Fibroblast of the aortic adventitia (primary cell): Measurements from ENCODE around the gene MYBPC3. TPM values are rescaled to one million over a fixed set of nuclear protein-coding genes. Genes with fewer than 3 reads are reported as not detected.

ENCODE experiments used
- DNase-seq: peaks from one replicate; pipeline ENCODE4 v3.0.0-alpha.2; 2010; ENCODE audit warnings: low read depth
- H3K4me3 ChIP-seq: 2 replicates; pipeline ENCODE4 v1.5.1; 2011; ENCODE audit warnings: low read depth, mild to moderate bottlenecking, control low read depth, low read length, moderate library complexity
- CTCF ChIP-seq: IDR thresholded peaks from 2 replicates; pipeline ENCODE4 v1.5.1; 2011; ENCODE audit warnings: mild to moderate bottlenecking, low read length, control low read depth, inconsistent platforms; ENCODE audit not compliant: insufficient read depth
- total RNA-seq: library from RNA; depleted of rRNA; stranded (reverse); fragments of >200 nt; gene quantifications from 2 replicates; pipeline ENCODE4 v1.2.3, GENCODE V29; 2012; ENCODE audit warnings: low replicate concordance

The MYBPC3 gene
- total RNA-seq, 1 donor, result not detected

DNA sequence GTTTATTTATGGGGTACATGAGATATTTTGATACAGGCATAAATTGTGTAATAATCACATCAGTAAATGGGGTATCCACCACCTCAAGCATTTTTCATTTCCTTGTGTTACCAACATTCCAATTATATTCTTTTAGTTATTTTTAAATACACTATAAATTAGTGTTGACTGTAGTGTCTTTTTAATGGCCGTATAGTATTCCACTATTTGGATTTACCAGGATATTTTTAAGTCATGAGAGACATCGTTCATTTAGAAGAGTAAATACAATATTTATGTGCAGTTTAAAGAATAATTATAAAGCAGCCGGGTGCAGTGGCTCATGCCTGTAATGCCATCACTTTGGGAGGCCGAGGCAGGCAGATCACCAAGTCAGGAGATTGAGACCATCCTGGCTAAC lies 32.0 kb upstream of the MYBPC3 start:
- TF ChIP-seq CTCF, result no peak
- H3K4me3 ChIP-seq, result no peak overlapping the region
- DNase-seq, result no peak

DNA sequence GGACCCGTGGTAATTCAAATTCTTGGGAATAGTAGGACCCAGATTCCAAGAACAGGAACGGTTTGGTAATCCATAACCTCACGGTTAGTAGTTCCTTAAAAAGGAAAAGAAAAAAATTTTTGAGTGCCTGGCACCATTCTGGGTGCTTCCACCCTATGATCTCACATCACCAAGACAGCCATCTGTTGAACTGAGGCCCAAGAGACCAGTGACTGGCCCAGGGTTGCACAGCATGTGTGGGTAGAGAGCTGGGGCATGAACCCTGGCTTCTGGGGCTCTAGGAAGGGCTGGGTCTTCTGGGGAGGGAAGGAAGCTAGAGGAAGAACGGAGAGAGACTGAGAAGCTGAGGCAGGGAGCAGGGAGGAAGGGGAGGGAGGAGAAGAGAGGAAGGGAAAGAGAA lies 30.6 kb upstream of the MYBPC3 start:
- DNase-seq, result no peak

DNA sequence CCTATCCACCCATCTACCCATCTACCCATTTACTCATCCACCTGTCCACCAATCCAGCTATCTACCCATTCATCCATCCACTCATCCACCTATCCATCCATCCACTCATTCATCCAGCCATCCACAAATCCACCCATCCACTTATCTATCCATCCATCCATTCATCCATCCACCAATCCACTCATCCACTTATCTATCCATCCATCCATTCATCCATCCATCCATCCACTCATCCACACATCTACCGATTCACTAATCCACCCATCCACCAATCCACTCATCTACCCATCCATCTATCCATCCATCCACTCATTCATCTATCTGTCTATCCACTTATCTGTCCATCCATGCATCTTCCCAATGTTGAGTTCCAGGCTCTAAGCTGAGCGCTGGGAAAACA lies 27.6 kb upstream of the MYBPC3 start:
- no peak overlapping the region for H3K4me3 ChIP-seq
- no peak for TF ChIP-seq CTCF
- no peak for DNase-seq

More for the DNA sequence above, 30.6 kb upstream of the MYBPC3 start:
- TF ChIP-seq CTCF, result no peak
- no peak overlapping the region for H3K4me3 ChIP-seq

DNA sequence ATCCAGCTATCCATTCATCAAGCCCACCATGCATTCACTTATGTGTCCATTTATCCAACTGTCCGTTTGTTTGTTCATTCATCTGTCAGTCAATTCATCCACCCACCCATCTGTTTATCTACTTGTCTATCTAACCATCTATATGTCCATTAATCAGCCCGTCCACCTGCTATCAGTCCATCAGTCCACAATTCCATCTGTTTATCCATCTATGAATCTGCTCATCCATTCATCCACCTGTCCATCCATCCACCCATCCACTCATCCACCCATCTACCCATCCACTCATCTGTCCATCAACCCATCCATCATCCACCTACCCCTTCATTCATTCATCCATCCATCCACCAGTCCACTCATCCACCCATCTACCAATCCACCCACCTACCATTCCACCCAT lies 26.8 kb upstream of the MYBPC3 start:
- no peak overlapping the region for H3K4me3 ChIP-seq
- TF ChIP-seq CTCF, result no peak
- DNase-seq, result no peak

- TF ChIP-seq CTCF, result no peak
- DNase-seq, result no peak
Measured at GRCh38 chr11:47378836-47379170, 26.3 kb upstream of the MYBPC3 start.

DNA sequence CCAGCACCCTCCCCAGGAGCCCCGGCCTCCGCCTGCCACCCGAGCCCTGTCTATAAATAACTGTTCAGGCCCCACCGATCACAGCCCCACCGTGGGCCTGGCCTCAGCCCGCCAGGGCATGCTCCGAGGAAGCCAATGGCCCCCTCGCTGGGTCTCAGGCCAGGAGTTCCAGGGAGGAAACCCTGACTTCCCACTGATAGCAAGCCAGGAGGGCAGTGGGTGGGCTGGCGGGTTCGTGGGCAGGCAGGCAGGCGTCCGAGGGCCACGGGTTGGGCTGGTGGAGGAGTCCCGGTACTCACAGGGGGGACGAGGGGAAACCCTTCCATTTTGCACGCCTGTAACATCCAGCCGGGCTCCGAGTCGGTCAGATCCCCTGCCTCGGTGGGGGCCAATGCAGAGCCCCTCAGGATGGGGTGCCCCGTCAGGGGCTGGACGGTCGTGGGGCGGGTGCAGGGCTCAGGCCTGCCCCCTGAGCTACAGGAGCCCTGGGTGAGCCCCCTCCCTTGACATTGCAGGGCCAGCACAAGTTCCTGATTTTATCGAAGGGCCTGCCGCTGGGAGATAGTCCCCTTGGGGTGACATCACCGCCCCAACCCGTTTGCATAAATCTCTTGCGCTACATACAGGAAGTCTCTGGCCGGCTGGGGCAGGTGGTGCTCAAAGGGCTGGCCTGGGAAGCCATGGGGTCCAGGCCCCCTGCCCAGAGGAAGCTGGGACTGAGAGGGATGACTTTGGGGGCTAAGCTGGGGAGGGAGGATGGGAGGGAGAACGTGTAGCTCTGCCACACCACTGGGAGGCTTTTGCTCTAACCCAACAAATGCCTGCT lies 25.7 kb upstream of the MYBPC3 start, which contains the start of gene SPI1:
Gene SPI1, minus strand, starts transcription at position 538 of the 826 bp plus-strand sequence. Its CDS starts 194 bp downstream, at position 344.
- no peak for TF ChIP-seq CTCF
- DNase-seq, result no peak

More at GRCh38 chr11:47378836-47379170, 26.3 kb upstream of the MYBPC3 start:
- no peak overlapping the region for H3K4me3 ChIP-seq

DNA sequence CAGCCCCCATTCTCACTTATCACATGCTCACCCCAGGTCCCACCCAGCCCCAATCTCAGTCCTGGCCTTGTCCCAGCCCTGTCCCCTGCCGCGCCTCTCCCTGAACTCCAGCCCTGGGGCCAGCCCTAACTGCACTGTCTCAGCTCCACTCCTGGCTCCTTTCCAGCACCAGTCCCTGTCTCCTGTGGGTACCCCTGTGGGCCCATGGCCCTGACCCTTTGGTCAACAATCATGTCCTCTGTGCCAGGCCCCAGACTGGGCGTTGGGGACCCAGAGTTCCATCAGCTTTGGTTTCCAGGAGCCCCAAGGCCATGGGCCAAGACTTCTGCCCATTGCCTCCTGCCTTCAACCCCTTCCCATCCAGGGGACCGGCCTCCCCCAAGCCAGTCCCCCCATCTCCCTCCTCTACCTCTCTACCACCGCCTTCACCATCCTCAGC lies 25.1 kb upstream of the MYBPC3 start:
- H3K4me3 ChIP-seq, result no peak overlapping the region
- TF ChIP-seq CTCF, result no peak
- DNase-seq, result no peak

More for the DNA sequence above, 25.7 kb upstream of the MYBPC3 start, which contains the start of gene SPI1:
- no peak within 1 kb of the TSS for H3K4me3 ChIP-seq
